Measurements from ENCODE around the gene EVI2B. TPM values are rescaled to one million over a fixed set of nuclear protein-coding genes. Genes with fewer than 3 reads are reported as not detected.
A peak's percentile ranks its signal among the peaks of the same experiment; 100 is the strongest.

The EVI2B gene
- total and polyA plus RNA-seq, 7 experiments from 2014 or later: 57.8 to 154 (median 94.2) TPM

DNA sequence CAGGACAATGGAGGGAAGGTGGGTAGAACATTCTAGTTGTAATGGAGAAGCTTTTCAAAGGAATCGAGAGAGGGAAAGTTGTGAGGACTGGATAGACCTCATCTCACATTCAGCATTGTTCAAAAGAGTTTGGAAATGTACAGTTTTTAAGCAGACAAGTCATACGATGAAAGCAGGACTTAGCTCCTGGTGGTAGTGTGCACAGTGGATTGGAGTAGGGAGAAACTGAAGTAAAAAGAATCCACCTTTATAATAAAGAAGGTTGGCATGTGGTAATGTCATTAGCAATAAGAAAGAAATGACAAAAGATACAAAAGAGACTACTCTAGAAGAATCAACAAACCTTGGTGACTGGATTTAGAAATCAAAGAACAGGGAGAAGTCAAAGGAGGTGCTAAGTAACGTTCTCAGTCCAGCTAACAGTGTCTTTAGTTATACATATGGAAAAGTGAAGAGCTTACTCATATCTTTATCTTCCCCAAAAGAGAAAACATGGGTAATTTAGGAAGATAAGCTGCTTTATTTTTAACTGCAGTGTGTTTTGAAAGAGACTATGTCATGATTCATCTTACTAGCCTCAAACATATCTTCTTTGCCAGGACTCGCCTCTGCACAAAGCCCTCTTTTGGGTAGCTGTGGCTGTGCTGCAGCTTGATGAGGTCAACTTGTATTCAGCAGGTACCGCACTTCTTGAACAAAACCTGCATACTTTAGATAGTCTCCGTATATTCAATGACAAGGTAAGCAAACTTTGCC, 26.2 kb upstream of the EVI2B start:
- CTCF ChIA-PET: interaction anchor here (0.6 kb wide), 1 partner anchor 18 kb away, joined by 3 read pairs; no protein-coding TSS in a partner anchor

DNA sequence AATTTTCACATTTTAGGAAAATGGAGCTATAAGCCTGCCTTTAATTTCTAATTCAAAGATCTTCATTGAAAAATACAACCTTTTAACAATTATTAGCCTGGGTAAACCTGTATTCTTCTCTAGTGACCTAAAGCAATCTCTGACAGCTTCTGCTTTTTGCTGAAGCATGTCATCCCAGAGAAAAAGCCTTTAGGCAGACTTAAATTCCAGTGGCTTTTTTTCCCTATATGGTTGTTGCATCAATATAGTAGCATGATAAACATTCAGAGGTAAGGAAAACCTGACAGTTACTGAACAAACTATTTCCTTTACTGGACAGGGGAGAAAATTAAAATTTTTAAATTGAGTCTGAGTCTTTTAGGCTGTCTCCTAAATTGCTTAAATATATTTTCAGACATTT, 15.4 kb upstream of the EVI2B start:
- Mint-ChIP-seq H3K9me3 (no peaks in the 10 kb centered on the region), H3K4me1 (peaks cover 0 to 14% (median 3%) of the 10 kb centered on the region in 7 donors), H3K27ac (no peak overlapping the region), H3K4me3 (no peak overlapping the region), H3K36me3 (peaks cover 4 to 33% (median 19%) of the 10 kb centered on the region in 5 donors), H3K27me3 (no peaks in the 10 kb centered on the region)
- no peak overlapping the region for H3K27ac ChIP-seq (ENCODE audit: low read depth, low read length)
- POLR2A ChIA-PET: no interaction called here
- no peaks in the 10 kb centered on the region for H3K9me3 ChIP-seq (ENCODE audit: control insufficient read depth in 2 of 3, low read length in 3 of 3)
- no peak overlapping the region for H3K4me3 ChIP-seq (ENCODE audit: low read length)
- H3K27me3 ChIP-seq (ENCODE audit: control insufficient read depth in 2 of 2, insufficient read depth in 2 of 2, low read length in 2 of 2): no peaks in the 10 kb centered on the region
- DNase-seq (no peak), ATAC-seq (no peak)
- H3K36me3 ChIP-seq (ENCODE audit: control insufficient read depth in 2 of 3, insufficient read depth in 3 of 3, low read length in 3 of 3): no peaks in the 10 kb centered on the region
- CTCF ChIA-PET: no interaction called here
- H3K4me1 ChIP-seq (ENCODE audit: control insufficient read depth in 2 of 2, insufficient read depth in 2 of 2, low read length in 2 of 2): no peaks in the 10 kb centered on the region
- intact Hi-C loops (cut with micrococcal nuclease): no loop called here

More for the DNA sequence above, 26.2 kb upstream of the EVI2B start:
- DNase-seq: no peak
- no peaks in the 10 kb centered on the region for H3K27me3 ChIP-seq (ENCODE audit: control insufficient read depth in 2 of 2, insufficient read depth in 2 of 2, low read length in 2 of 2)
- no peak overlapping the region for H3K4me3 Mint-ChIP-seq
- no peak overlapping the region for H3K4me3 ChIP-seq (ENCODE audit: low read length)
- POLR2A ChIA-PET: interaction anchor here (0.7 to 1.0 kb wide), 3 partner anchors 15 to 115 kb away, joined by 3 read pairs; no protein-coding TSS in a partner anchor
- peak overlapping the region in 1 of 9 donors; percentile 46 for H3K27ac Mint-ChIP-seq
- peaks cover 0 to 16% (median 5%) of the 10 kb centered on the region in 3 experiments for H3K36me3 ChIP-seq (ENCODE audit: control insufficient read depth in 2 of 3, insufficient read depth in 3 of 3, low read length in 3 of 3)
- peaks cover 0 to 5% (median 0%) of the 10 kb centered on the region in 7 donors for H3K4me1 Mint-ChIP-seq
- H3K9me3 Mint-ChIP-seq: no peaks in the 10 kb centered on the region
- H3K9me3 ChIP-seq (ENCODE audit: control insufficient read depth in 2 of 3, low read length in 3 of 3): no peaks in the 10 kb centered on the region
- no peak for ATAC-seq
- H3K27me3 Mint-ChIP-seq: no peaks in the 10 kb centered on the region
- H3K4me1 ChIP-seq (ENCODE audit: control insufficient read depth in 2 of 2, insufficient read depth in 2 of 2, low read length in 2 of 2): no peaks in the 10 kb centered on the region
- intact Hi-C loops (cut with micrococcal nuclease): no loop called here
- no peak overlapping the region for H3K27ac ChIP-seq (ENCODE audit: low read depth, low read length)
- H3K36me3 Mint-ChIP-seq: peaks cover 4 to 41% (median 21%) of the 10 kb centered on the region in 5 donors

DNA sequence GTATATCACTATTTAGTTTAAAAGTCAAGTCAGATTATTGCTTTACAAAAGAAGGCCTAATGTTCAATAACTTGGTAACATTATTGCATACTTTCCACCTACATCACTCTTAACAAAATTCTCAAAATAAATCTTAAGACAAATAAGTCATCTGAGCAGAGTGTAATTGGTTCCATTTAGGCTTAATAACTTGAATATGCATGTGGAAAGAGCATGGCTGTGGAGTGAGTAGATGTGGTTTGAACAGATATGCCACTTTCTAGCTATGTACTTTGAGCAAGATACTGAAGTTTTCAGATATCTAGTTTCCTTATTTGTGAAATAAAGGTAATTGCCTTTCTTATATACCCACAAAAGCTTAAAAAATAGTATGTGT, 14.3 kb upstream of the EVI2B start:
- Mint-ChIP-seq H3K4me3 (no peak overlapping the region), H3K27ac (no peak overlapping the region), H3K4me1 (peaks cover 0 to 19% (median 9%) of the 10 kb centered on the region in 7 donors), H3K27me3 (no peaks in the 10 kb centered on the region), H3K36me3 (peaks cover 4 to 33% (median 19%) of the 10 kb centered on the region in 5 donors), H3K9me3 (no peaks in the 10 kb centered on the region)
- ChIA-PET POLR2A (no interaction called here), CTCF (no interaction called here)
- Histone ChIP-seq H3K27me3 (ENCODE audit: control insufficient read depth in 2 of 2, insufficient read depth in 2 of 2, low read length in 2 of 2) (no peaks in the 10 kb centered on the region), H3K9me3 (ENCODE audit: control insufficient read depth in 2 of 3, low read length in 3 of 3) (no peaks in the 10 kb centered on the region), H3K36me3 (ENCODE audit: control insufficient read depth in 2 of 3, insufficient read depth in 3 of 3, low read length in 3 of 3) (no peaks in the 10 kb centered on the region), H3K4me1 (ENCODE audit: control insufficient read depth in 2 of 2, insufficient read depth in 2 of 2, low read length in 2 of 2) (no peaks in the 10 kb centered on the region), H3K4me3 (ENCODE audit: low read length) (no peak overlapping the region), H3K27ac (ENCODE audit: low read depth, low read length) (no peak overlapping the region)
- intact Hi-C loops (cut with micrococcal nuclease): no loop called here
- DNase-seq (no peak), ATAC-seq (no peak)

DNA sequence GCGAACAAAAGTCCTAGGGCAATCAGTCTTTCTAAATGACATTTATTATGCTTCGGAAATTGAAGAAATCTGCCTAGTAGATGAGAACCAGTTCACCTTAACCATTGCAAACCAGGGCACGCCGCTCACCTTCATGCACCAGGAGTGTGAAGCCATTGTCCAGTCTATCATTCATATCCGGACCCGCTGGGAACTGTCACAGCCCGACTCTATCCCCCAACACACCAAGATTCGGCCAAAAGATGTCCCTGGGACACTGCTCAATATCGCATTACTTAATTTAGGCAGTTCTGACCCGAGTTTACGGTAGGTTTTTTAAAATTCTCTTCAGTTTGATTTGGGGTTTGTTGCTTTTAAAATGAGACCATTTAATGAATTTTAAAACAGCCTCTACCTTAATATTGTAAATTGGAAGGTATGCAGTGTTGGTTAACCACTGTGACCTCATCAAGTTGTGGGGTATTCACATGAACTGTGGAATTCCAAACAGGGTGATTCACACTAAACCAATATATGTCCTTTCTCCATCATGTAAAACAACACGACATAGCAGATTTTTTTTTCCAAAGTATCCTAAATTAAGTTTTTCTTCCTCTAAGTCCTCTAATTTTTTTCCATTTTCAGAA, 13.8 kb upstream of the EVI2B start:
- no peaks in the 10 kb centered on the region for H3K9me3 Mint-ChIP-seq
- Histone ChIP-seq H3K4me3 (ENCODE audit: low read length) (no peak overlapping the region), H3K27me3 (ENCODE audit: control insufficient read depth in 2 of 2, insufficient read depth in 2 of 2, low read length in 2 of 2) (no peaks in the 10 kb centered on the region), H3K4me1 (ENCODE audit: control insufficient read depth in 2 of 2, insufficient read depth in 2 of 2, low read length in 2 of 2) (no peaks in the 10 kb centered on the region), H3K27ac (ENCODE audit: low read depth, low read length) (no peak overlapping the region), H3K9me3 (ENCODE audit: control insufficient read depth in 2 of 3, low read length in 3 of 3) (no peaks in the 10 kb centered on the region), H3K36me3 (ENCODE audit: control insufficient read depth in 2 of 3, insufficient read depth in 3 of 3, low read length in 3 of 3) (no peaks in the 10 kb centered on the region)
- no peak overlapping the region for H3K27ac Mint-ChIP-seq
- intact Hi-C loops (cut with micrococcal nuclease): no loop called here
- peaks cover 0 to 22% (median 13%) of the 10 kb centered on the region in 7 donors for H3K4me1 Mint-ChIP-seq
- H3K36me3 Mint-ChIP-seq: peaks cover 4 to 33% (median 19%) of the 10 kb centered on the region in 5 donors
- POLR2A ChIA-PET: no interaction called here
- no peak for ATAC-seq
- DNase-seq: no peak
- H3K27me3 Mint-ChIP-seq: no peaks in the 10 kb centered on the region
- H3K4me3 Mint-ChIP-seq: no peak overlapping the region
- CTCF ChIA-PET: no interaction called here

DNA sequence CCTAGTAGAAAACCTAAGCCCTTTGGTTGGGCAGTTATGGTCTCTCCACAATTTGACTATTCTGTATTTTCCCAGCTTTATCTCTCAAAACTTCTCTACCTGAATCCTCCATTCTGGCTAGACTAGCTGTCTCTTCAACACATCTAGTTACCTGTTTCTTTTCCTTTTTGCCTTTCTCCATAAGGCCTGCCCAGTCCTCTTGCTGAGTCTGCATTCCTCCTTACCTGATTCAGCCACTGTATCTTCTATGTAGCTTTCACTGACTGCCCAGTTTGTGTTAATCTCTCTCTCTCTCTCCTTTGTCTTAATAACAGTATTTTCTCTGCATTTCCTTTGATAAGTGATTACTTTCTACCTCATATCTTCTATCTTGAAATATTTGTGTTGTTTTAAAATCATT, 9.7 kb upstream of the EVI2B start:
- ATAC-seq (no peak), DNase-seq (no peak)
- no peaks in the 10 kb centered on the region for H3K27me3 ChIP-seq (ENCODE audit: control insufficient read depth in 2 of 2, insufficient read depth in 2 of 2, low read length in 2 of 2)
- H3K36me3 ChIP-seq (ENCODE audit: control insufficient read depth in 2 of 3, insufficient read depth in 3 of 3, low read length in 3 of 3): no peaks in the 10 kb centered on the region
- H3K4me1 ChIP-seq (ENCODE audit: control insufficient read depth in 2 of 2, insufficient read depth in 2 of 2, low read length in 2 of 2): peaks cover 7 to 13% of the 10 kb centered on the region in 2 donors
- CTCF ChIA-PET: interaction anchor here (1.1 to 1.2 kb wide), 2 partner anchors 50 to 67 kb away, joined by 3 to 7 read pairs; no protein-coding TSS in a partner anchor
- no peak overlapping the region for H3K27ac ChIP-seq (ENCODE audit: low read depth, low read length)
- POLR2A ChIA-PET: interaction anchor here (3.7 kb wide), 1 partner anchor 11 kb away, joined by 26 read pairs; the partner anchor contains the start of gene EVI2B
- H3K4me3 ChIP-seq (ENCODE audit: low read length): no peak overlapping the region
- Mint-ChIP-seq H3K36me3 (peaks cover 4 to 26% (median 22%) of the 10 kb centered on the region in 5 donors), H3K27ac (peak overlapping the region in 8 of 9 donors; percentile 32 to 82 (median 70)), H3K4me3 (peak overlapping the region in 2 of 10 donors; percentile 10 to 32), H3K27me3 (no peaks in the 10 kb centered on the region), H3K9me3 (no peaks in the 10 kb centered on the region), H3K4me1 (peaks cover 15 to 37% (median 22%) of the 10 kb centered on the region in 7 donors)
- intact Hi-C loops (cut with micrococcal nuclease): loop anchor here in 1 of 2 donors (5.0 kb wide), 2 partner anchors 36 to 316 kb away; no protein-coding TSS in a partner anchor
- H3K9me3 ChIP-seq (ENCODE audit: control insufficient read depth in 2 of 3, low read length in 3 of 3): no peaks in the 10 kb centered on the region

DNA sequence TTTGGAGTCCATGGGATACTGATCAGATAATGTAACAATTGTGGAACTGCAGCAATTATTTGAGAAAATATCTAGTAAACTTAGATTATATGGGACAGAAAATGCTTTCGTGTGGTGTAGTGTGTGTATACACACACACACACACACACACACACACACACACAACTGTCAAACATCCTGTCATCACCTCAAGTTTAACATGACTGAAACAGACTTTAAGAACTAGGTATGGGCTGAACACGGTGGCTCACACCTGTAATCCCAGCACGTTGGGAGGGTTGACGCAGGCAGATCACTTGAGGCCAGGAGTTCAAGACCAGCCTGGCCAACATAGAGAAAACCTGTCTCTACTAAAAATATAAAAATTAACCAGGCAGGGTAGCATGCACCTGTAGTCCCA, 8.1 kb upstream of the EVI2B start:
- DNase-seq: peak in 1 of 9 donors; percentile 53
- intact Hi-C loops (cut with micrococcal nuclease): loop anchor here (1.0 to 5.0 kb wide), 13 partner anchors 12 to 579 kb away; partner anchors contain the start of genes TEFM (in 1 of the 2) and UTP6 (in 1 of the 2)
- Mint-ChIP-seq H3K4me3 (peak overlapping the region; percentile 78 to 96 (median 89)), H3K27ac (peak overlapping the region; percentile 88 to 98 (median 94)), H3K27me3 (no peaks in the 10 kb centered on the region), H3K4me1 (peaks cover 23 to 37% (median 29%) of the 10 kb centered on the region in 7 donors), H3K36me3 (peaks cover 7 to 27% (median 18%) of the 10 kb centered on the region in 5 donors), H3K9me3 (no peaks in the 10 kb centered on the region)
- ATAC-seq: peak; percentile 28
- POLR2A ChIA-PET: interaction anchor here (0.6 to 4.8 kb wide), 7 partner anchors 9 to 313 kb away, joined by 3 to 73 read pairs (median 4); partner anchors contain the start of gene EVI2B
- Histone ChIP-seq H3K36me3 (ENCODE audit: control insufficient read depth in 2 of 3, insufficient read depth in 3 of 3, low read length in 3 of 3) (no peaks in the 10 kb centered on the region), H3K27ac (ENCODE audit: low read depth, low read length) (peak overlapping the region; percentile 90), H3K9me3 (ENCODE audit: control insufficient read depth in 2 of 3, low read length in 3 of 3) (no peaks in the 10 kb centered on the region), H3K27me3 (ENCODE audit: control insufficient read depth in 2 of 2, insufficient read depth in 2 of 2, low read length in 2 of 2) (no peaks in the 10 kb centered on the region), H3K4me1 (ENCODE audit: control insufficient read depth in 2 of 2, insufficient read depth in 2 of 2, low read length in 2 of 2) (peaks cover 7 to 23% of the 10 kb centered on the region in 2 donors), H3K4me3 (ENCODE audit: low read length) (peak overlapping the region; percentile 66)
- CTCF ChIA-PET: interaction anchor here (0.6 to 1.0 kb wide), 4 partner anchors 9 to 18 kb away, joined by 3 to 4 read pairs (median 3); no protein-coding TSS in a partner anchor
